Panc1 (cell line): ENCODE data around the gene CRIP1. TPM values are rescaled to one million over a fixed set of nuclear protein-coding genes. Genes with fewer than 3 reads are reported as not detected.

Source experiments
- ATAC-seq: fragments of 200-7000 bp; cut with Tn5 transposase; 2 replicates; pipeline ENCODE4 v1.9.1; 2020; ENCODE audit warnings: mild to moderate bottlenecking, moderate library complexity
- BruUV-seq: library from RNA; stranded (reverse); fragments of 400-500 nt; replicated peaks from 2 replicates; lab custom pipeline; 2021; lab: Mats Ljungman, UMichigan
- CTCF ChIA-PET: fragments of 300-600 bp; sonication (Branson Sonifier 250); formaldehyde crosslinking; loops from one replicate; lab custom pipeline; 2022; ENCODE audit warnings: antibody characterized with exemption; lab: Charles Lee
- POLR2A ChIA-PET: fragments of 300-600 bp; sonication (Branson Sonifier 250); formaldehyde crosslinking; loops from one replicate; lab custom pipeline; 2022; ENCODE audit warnings: antibody characterized with exemption; lab: Charles Lee
- DNase-seq: peaks from one replicate; pipeline ENCODE4 v3.0.0-alpha.2; 2010; ENCODE audit warnings: low read depth, low spot score
- H3K27ac ChIP-seq: 2 replicates; pipeline ENCODE4 v1.5.1; 2011; ENCODE audit warnings: mild to moderate bottlenecking, low read length, inconsistent platforms
- H3K27me3 ChIP-seq: fragments of 200-500 bp; sonication (Bioruptor generic); 2 replicates; pipeline ENCODE4 v1.6.0; 2014; ENCODE audit warnings: low read length, inconsistent platforms; ENCODE audit not compliant: control insufficient read depth, insufficient read depth
- H3K36me3 ChIP-seq: fragments of 200-500 bp; sonication (Bioruptor generic); 2 replicates; pipeline ENCODE4 v1.5.1; 2014; ENCODE audit warnings: inconsistent platforms, mild to moderate bottlenecking, low read length, moderate library complexity; ENCODE audit not compliant: control insufficient read depth, insufficient read depth
- H3K4me1 ChIP-seq: 2 replicates; pipeline ENCODE4 v1.5.1; 2011; ENCODE audit warnings: inconsistent platforms, mild to moderate bottlenecking, low read length, moderate library complexity; ENCODE audit not compliant: control insufficient read depth, insufficient read depth
- H3K4me3 ChIP-seq, 2 experiments: 2 replicates each; pipeline ENCODE4 v1.5.1; 2011 to 2012; ENCODE audit warnings: low read depth in 2 of 2, low read length in 2 of 2, mild to moderate bottlenecking in 2 of 2, inconsistent platforms in 1 of 2, moderate library complexity in 1 of 2
- H3K9me3 ChIP-seq: fragments of 200-500 bp; sonication (Bioruptor generic); 2 replicates; pipeline ENCODE4 v1.5.1; 2014; ENCODE audit warnings: low read depth, mild to moderate bottlenecking, inconsistent platforms, low read length, moderate library complexity; ENCODE audit not compliant: control insufficient read depth, insufficient read depth
- POLR2AphosphoS5 ChIP-seq: IDR thresholded peaks from 2 replicates; pipeline ENCODE4 v1.6.1; 2012; ENCODE audit warnings: mild to moderate bottlenecking, low read depth, low read length, moderate library complexity
- SIN3A ChIP-seq: IDR thresholded peaks from 2 replicates; pipeline ENCODE4 v1.6.1; 2012; ENCODE audit warnings: low read depth, mild to moderate bottlenecking, low read length, moderate library complexity, borderline replicate concordance; ENCODE audit not compliant: insufficient read depth
- TCF7L2 ChIP-seq: IDR thresholded peaks from 2 replicates; pipeline ENCODE4 v1.6.1; 2011; ENCODE audit warnings: mild to moderate bottlenecking, low read depth, low read length, inconsistent platforms
- in situ Hi-C: cut with HindIII; loops from 2 replicates; pipeline ENCODE4 v1.10.0; 2016; ENCODE audit warnings: low sequenced_read_pairs, low pct_unique_long_range_greater_than_20kb
- intact Hi-C: fragments of 100-400 bp; cut with micrococcal nuclease; formaldehyde crosslinking; loops from one replicate; pipeline ENCODE4 v1.10.0; 2022; ENCODE audit not compliant: unreplicated experiment
- total RNA-seq: library from RNA; stranded (reverse); gene quantifications from one replicate; pipeline ENCODE4 v1.2.1, GENCODE V29; 2021; ENCODE audit not compliant: unreplicated experiment
- TF ChIP-seq, protein P1 (sequence below), 2 experiments: IDR thresholded peaks; 2 replicates each; pipeline ENCODE4 v1.6.1; 2011 to 2012; ENCODE audit warnings: low read depth in 2 of 2, control low read depth in 1 of 2, low read length in 1 of 2, mild to moderate bottlenecking in 1 of 2, moderate library complexity in 1 of 2; ENCODE audit not compliant: insufficient read depth in 1 of 2
- TF ChIP-seq, protein P2 (sequence below): fragments of 450-650 bp; IDR thresholded peaks from 2 replicates; pipeline ENCODE4 v1.5.1; 2017; ENCODE audit warnings: mild to moderate bottlenecking

The CRIP1 gene
- total RNA-seq, 1 experiment from 2014 or later = 1,056 TPM

DNA sequence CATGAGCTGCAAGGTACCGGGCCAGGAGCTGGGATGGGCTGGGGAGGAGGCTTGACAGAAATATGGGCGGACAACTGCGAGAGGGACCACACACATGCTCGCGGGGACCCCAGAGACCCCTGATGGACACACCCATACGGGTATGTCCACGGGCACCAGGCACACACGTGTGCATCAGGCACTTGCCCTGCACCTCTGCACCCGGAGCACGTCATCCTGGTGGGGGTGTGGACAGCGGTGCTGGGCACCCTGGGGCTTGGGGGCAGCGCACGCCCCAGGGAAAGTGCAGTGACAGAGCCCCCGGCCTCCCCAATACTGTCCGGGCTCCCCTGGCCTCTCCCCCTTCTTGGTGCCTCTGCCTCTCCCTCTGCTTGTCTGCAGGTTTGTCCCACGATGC is 1.7 kb upstream of the CRIP1 start:
- ATAC-seq (no peak), DNase-seq (no peak)
- H3K4me1 ChIP-seq = peaks cover 52% of the 10 kb centered on the region
- no TSS peak for BruUV-seq
- peak overlapping the region; percentile 63; the same call in 1 of the 2 replicates for H3K27ac ChIP-seq
- TF ChIP-seq, protein P1, sequence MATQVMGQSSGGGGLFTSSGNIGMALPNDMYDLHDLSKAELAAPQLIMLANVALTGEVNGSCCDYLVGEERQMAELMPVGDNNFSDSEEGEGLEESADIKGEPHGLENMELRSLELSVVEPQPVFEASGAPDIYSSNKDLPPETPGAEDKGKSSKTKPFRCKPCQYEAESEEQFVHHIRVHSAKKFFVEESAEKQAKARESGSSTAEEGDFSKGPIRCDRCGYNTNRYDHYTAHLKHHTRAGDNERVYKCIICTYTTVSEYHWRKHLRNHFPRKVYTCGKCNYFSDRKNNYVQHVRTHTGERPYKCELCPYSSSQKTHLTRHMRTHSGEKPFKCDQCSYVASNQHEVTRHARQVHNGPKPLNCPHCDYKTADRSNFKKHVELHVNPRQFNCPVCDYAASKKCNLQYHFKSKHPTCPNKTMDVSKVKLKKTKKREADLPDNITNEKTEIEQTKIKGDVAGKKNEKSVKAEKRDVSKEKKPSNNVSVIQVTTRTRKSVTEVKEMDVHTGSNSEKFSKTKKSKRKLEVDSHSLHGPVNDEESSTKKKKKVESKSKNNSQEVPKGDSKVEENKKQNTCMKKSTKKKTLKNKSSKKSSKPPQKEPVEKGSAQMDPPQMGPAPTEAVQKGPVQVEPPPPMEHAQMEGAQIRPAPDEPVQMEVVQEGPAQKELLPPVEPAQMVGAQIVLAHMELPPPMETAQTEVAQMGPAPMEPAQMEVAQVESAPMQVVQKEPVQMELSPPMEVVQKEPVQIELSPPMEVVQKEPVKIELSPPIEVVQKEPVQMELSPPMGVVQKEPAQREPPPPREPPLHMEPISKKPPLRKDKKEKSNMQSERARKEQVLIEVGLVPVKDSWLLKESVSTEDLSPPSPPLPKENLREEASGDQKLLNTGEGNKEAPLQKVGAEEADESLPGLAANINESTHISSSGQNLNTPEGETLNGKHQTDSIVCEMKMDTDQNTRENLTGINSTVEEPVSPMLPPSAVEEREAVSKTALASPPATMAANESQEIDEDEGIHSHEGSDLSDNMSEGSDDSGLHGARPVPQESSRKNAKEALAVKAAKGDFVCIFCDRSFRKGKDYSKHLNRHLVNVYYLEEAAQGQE (IDR thresholded peaks at IDR 0.05; ENCODE audit: insufficient read depth in 1 of 2, low read depth in 2 of 2, low read length in 1 of 2) = no peak
- in situ Hi-C loops (no loop called here), intact Hi-C loops (loop anchor here (10.0 kb wide), 1 partner anchor 110 kb away; no protein-coding TSS in a partner anchor)
- no peaks in the 10 kb centered on the region; the same call in 1 of the 2 replicates for H3K36me3 ChIP-seq
- CTCF ChIA-PET = no interaction called here
- no peak overlapping the region for H3K4me3 ChIP-seq
- H3K27me3 ChIP-seq = no peaks in the 10 kb centered on the region
- no peaks in the 10 kb centered on the region for H3K9me3 ChIP-seq
- POLR2A ChIA-PET = no interaction called here

DNA sequence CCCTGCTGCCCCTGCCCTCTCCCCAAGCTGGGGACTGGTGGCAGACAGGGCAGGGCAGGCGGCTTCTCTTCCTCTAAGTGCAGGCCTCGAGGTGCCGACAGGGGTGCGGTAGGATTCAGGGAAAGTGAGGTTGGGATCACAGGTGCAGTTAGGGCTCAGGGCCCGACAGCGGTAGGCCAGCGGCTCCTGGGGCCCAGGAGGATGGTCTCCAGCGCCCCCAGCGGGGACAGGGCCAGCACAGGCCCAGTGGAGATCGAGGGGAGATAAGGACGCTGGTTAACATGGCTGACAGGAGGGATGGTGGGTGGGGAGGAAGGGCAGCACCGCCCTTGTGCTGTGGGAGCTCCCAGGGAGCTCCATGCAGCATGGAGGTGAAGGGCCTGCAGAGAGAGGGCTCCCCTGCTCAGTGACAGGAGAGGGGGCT is 935 bp upstream of the CRIP1 start:
- in situ Hi-C loops = no loop called here
- POLR2A ChIA-PET = no interaction called here
- no peaks in the 10 kb centered on the region for H3K9me3 ChIP-seq
- CTCF ChIA-PET = interaction anchor here (1.5 kb wide), 1 partner anchor 17 kb away, joined by 3 read pairs; no protein-coding TSS in a partner anchor
- H3K4me1 ChIP-seq = peaks cover 46% of the 10 kb centered on the region
- peak overlapping the region; percentile 63 for H3K27ac ChIP-seq
- H3K36me3 ChIP-seq = no peaks in the 10 kb centered on the region; the same call in 1 of the 2 replicates
- H3K27me3 ChIP-seq = no peaks in the 10 kb centered on the region
- BruUV-seq = no TSS peak
- TF ChIP-seq, protein P2, sequence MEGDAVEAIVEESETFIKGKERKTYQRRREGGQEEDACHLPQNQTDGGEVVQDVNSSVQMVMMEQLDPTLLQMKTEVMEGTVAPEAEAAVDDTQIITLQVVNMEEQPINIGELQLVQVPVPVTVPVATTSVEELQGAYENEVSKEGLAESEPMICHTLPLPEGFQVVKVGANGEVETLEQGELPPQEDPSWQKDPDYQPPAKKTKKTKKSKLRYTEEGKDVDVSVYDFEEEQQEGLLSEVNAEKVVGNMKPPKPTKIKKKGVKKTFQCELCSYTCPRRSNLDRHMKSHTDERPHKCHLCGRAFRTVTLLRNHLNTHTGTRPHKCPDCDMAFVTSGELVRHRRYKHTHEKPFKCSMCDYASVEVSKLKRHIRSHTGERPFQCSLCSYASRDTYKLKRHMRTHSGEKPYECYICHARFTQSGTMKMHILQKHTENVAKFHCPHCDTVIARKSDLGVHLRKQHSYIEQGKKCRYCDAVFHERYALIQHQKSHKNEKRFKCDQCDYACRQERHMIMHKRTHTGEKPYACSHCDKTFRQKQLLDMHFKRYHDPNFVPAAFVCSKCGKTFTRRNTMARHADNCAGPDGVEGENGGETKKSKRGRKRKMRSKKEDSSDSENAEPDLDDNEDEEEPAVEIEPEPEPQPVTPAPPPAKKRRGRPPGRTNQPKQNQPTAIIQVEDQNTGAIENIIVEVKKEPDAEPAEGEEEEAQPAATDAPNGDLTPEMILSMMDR = peak; percentile 78
- no peak for TF ChIP-seq TCF7L2
- intact Hi-C loops = loop anchor here (10.0 kb wide), 1 partner anchor 111 kb away; no protein-coding TSS in a partner anchor
- H3K4me3 ChIP-seq = peak overlapping the region in 1 of 2 experiments; percentile 67; a peak in 2 of 4 replicates
- no peak for DNase-seq
- peak; percentile 9 for ATAC-seq

DNA sequence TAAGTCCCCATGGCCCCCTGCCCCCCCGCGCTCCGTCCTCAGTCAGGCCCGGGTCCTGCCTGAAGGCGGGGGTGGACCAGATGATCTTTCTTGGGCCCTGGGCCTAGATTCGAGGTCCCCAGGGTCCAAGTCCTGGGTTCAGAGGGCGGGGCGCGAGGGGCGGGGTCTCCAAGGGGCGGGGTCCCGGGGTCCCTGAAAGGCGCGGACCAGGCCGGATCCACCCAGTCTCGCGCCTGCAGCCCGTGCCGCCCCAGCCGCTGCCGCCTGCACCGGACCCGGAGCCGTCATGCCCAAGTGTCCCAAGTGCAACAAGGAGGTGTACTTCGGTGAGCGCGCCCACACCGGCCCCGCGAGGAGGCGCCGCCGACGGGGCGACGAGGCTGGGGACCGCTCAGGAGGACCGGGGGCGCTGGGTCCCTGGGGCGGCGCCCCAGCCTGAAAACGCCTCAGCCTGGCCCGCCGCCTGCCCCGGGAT is 325 bp downstream of the CRIP1 start:
- H3K4me3 ChIP-seq = peak overlapping the region; percentile 58 to 67
- POLR2A ChIA-PET = no interaction called here
- DNase-seq (no peak), ATAC-seq (no peak)
- peak overlapping the region; percentile 80 for H3K27ac ChIP-seq
- TF ChIP-seq SIN3A (peak; percentile 44; the same call in 1 of the 2 replicates), POLR2AphosphoS5 (peak; percentile 91)
- TF ChIP-seq, protein P1 (IDR thresholded peaks at IDR 0.05; ENCODE audit: insufficient read depth in 1 of 2, low read depth in 2 of 2, low read length in 1 of 2) = no peak
- no TSS peak for BruUV-seq
- no peaks in the 10 kb centered on the region for H3K9me3 ChIP-seq
- in situ Hi-C loops = no loop called here
- H3K27me3 ChIP-seq = no peaks in the 10 kb centered on the region
- H3K4me1 ChIP-seq = peaks cover 39% of the 10 kb centered on the region
- no peaks in the 10 kb centered on the region; the same call in 1 of the 2 replicates for H3K36me3 ChIP-seq
- intact Hi-C loops = loop anchor here (10.0 kb wide), 1 partner anchor 112 kb away; no protein-coding TSS in a partner anchor
- CTCF ChIA-PET = interaction anchor here (1.5 kb wide), 1 partner anchor 18 kb away, joined by 3 read pairs; no protein-coding TSS in a partner anchor
